ENCODE data around the gene PHF19.

PHF19 gene

DNA sequence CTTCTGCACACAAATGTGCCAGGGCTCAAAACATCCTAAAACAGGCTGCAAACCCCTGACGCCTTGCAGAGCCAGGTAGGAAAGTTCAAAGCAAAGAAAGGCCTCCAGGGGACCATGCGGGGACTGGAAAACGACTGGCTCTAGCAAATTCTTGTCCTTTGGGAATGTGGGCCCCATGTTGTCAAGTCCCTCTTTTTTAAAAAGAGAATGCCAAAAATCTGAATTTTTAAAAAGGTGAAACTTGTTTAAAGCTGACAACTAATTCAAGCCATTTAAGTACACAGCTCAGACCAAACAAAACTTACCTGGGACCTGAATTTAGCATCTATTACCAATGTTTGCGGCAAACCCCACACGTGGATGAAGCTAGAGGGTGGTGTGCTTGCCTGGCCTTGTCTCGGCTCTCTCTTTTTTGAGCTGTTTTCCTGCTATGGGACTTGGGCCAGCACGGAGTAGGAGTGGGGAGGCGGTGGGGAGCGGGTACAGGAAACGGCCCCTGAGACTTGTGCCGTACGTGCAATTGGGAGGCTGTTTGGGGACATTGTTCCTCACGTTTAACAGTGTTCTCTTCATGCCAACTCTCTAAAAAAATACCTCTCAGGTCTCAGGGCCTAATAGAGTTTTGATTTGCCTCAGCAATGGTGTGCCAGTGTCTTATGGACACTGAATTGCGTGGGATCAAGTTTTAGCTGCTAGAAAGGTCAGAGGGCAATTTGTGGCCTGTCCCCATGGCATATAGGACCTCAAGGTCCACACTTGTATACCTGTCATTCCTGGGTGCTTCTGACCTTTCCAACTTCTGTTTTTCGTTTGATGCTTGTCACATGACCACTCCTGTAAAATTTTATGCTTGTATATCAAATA lies 15.1 kb upstream of the PHF19 start:
- no peak for DNase-seq (ENCODE audit: low read depth in 2 of 2)

GRCh38 chr9:120891245-120891883 lies 14.4 kb upstream of the PHF19 start:
- no peak for DNase-seq (ENCODE audit: low read depth in 2 of 2)

DNA sequence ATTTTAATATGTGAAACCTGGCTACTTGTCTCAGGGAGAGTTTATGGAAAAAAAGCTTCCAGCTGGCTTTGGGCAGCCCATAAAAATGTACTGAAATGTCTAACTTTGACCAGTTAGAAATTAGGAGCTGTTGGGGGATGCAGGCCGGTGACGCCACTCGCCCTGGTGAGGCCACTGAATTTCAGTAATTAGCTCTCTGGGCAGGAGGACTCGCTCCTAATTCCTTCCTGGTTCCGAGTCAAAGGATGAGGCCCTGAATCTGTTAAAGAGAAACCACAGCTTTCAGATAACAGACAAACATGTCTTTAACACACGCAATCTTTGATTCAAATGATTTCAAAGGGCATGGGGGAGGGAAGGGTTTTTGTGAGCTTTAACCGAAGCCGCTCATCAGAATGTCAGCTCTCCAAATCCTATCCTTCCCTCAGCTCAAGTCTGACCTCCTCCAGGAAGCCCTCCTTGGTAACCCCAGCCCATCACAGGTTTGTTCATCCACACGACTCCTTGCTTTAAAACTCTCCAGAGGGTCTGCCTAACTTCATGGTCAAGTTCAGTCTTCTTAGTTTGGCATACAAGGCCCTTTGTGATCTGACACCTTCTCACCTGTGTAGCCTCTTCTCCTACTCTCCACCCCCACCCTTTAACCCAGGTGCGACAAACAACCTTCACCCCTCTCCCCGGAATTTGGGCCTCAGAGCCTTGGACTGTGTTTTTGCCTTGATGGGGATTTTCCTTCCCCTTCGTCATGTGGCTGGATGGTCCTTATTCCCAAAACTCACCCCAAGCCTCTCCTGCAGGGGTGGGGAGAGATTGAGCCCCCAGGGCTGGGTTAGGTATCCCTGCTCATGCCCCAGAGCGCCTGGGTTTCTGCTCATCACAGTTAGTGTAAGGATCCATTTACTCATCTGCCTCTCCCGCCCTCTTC lies 13.6 kb upstream of the PHF19 start:
- no peak for DNase-seq (ENCODE audit: low read depth in 2 of 2)

GRCh38 chr9:120889606-120890271 lies 12.8 kb upstream of the PHF19 start:
- no peak for DNase-seq (ENCODE audit: low read depth in 2 of 2)

DNA sequence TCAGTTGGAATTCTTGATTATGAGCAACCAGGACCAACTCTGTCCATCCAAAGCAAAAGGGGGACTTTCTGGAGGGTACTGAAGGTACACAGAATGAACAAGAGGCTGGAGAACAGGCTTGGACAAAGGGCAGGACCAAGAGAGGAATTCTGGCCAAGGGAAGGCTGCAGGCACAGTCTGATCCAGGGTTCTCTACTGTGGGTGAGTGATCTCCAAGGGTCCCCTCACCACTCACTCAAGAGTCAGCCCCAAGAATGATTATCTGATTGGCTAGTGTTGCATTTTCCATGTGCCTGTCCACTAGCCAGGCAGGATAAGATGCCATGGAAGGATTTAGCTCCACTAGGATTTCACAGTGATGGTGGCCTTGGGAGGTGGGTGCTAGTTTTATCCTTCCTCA lies 11.6 kb upstream of the PHF19 start:
- DNase-seq (ENCODE audit: low read depth in 2 of 2): no peak

DNA sequence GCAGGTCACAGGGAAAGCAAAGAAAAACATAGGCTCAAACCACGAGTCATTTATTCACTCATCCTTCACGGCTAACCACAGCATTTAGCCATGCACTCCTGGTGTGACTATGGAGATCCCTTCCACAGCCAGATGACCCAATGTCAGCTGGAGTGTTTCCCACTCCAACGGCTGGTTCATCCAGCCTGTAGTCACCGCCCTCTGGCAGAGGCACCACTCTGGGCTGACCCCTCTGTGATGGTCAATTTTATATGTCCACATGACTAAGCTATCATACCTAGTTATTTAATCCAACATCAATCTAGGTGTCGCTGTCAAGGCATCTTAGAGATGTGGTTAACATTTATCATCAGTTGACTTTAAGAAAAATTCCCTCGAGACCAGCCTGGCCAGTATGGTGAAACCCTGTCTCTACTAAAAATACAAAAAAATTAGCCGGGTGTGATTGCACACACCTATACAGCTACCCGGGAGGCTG lies 9.5 kb upstream of the PHF19 start:
- no peak for DNase-seq (ENCODE audit: low read depth in 2 of 2)

DNA sequence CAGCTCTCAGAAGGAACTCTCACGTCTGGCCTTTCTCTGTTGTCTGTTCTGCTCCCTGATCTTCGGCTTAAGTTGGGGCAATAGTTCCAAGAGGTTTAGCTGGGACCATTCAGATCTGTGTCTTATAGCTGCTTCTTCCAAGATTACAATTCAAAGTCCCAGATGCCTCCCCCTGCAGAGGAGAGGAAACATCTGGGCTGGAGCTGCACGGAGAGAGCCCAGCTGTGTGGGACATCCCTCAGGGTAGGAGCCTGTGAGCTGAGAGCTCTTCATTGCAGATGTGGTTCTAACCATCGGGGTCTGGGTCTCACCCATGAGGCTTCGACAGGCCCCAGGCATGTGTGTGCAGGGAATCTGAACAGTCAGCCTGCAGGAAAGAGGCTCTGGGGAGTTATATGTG lies 9.0 kb upstream of the PHF19 start:
- DNase-seq (ENCODE audit: low read depth in 2 of 2): no peak

- DNase-seq (ENCODE audit: low read depth in 2 of 2): no peak
Observed at GRCh38 chr9:120885457-120885856, 8.5 kb upstream of the PHF19 start.

DNA sequence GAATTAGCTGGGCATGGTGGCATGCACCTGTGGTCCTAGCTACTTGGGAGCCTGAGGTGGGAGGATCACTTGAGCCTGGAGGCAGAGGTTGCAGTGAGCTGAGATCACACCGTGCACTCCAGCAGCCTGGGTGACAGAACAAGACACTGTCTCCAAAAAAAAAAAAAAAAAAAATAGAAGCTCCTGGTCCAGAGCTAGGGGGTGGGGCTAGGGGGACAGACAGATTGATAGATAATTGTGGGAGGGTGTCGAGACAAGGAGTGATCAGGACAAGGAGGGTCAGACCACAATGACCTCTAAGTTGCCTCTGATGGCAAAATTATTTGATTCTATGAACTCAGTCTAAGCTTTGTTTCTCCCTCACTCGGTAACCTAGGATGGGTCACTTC lies 6.6 kb upstream of the PHF19 start:
- DNase-seq (ENCODE audit: low read depth in 2 of 2): no peak

DNA sequence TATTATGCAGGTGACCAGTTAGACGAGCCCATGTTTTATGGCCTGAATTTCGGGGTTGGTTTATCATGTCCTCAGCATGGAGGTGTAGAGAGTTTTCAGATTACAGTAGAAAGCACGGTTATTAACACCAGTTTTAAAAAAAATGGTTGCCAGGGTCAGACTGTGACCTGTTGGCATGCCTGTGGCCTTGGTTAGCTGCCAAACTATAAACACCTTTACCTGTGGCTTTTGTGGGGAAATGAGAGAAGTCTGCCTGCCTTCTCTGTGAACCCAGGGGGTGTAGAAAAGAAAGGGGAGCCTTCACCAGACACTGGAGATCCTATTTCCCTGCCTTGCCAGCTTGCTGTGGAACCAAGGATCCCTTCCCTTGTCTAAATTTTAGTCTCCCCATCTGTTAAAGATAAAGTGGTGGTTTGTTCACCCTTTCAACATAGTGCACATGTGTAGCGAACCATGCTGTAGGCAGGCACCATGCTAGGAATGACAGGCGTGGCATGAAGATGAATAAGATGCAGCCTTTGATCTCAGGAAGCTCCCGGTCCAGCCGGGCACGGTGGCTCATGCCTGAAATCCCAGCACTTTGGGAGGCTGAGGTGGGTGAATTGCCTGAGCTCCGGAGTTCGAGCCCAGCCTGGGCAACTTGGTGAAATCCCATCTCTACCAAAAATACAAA lies 6.1 kb upstream of the PHF19 start:
- DNase-seq (ENCODE audit: low read depth in 2 of 2): no peak

DNA sequence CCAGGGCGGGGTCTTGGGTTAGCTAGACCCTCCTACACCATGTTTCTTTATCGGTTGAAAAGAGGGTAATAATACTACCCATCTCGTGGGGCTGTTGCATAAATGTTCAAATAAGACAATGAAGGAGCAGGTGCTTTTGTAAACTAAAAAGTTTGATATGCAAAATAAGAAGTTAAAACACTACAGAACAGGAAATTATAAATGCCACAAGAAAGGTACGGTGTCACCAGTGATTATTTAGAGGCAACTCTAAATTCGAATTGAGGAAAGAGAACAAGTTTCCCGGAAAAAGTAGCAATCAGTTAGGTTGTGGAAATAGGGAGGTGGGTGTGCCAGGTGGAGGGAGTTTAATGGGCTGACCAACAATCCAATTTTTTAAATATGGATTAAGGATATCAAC lies 2.5 kb upstream of the PHF19 start:
- DNase-seq (ENCODE audit: low read depth in 2 of 2): no peak

DNA sequence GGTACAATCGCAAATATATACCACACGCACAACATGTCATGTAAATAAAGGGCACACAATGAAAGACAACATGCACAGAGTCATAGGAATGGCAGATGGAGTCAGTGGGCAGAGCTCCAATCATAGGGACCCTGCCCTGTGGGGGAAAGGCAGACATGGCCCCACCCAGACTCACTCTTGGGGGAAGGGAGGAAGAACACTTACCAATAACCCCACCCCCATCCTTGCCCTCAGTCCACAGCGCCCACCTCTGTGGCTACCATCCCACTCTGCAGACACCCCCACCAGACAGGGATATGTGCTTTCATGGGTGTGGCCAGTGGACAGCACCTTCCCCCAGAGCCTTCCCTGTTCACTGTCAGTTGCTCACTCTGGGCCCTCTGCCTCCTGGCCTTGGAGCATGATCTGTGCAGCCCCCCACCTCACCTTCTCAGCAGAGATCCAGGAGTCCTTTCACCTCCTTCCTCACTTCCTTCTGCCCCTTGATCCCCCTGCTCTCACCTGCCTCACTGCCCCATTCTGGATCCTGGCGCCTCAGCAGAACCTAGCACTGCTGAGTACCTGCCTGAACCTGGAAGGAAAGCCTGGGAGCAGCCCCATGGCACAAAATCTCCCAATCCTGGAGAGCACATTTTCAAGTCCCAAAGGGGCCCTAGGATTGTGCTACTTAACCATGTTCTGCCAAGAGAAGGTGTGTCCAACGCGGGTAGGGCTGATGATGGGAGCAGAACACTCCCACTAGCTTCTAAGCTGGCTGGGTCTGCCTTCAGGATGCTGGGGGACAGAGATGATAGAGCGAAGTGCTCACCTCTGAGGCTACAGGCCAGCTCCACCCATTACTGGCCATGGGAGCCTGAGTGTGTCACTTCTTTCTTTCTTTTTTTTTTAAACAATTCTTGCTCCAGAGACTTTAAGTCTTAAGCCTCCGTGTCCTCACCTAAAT lies 1.5 kb upstream of the PHF19 start:
- no peak for DNase-seq (ENCODE audit: low read depth in 2 of 2)

GRCh38 chr9:120877276-120878034 lies 467 bp upstream of the PHF19 start:
- DNase-seq (ENCODE audit: low read depth in 2 of 2): no peak

- peak; percentile 54 to 57 for DNase-seq (ENCODE audit: low read depth in 2 of 2)
Observed at GRCh38 chr9:120875954-120876841, 790 bp downstream of the PHF19 start.

GRCh38 chr9:120875643-120875953 lies 1.4 kb downstream of the PHF19 start:
- no peak for DNase-seq (ENCODE audit: low read depth in 2 of 2)

DNA sequence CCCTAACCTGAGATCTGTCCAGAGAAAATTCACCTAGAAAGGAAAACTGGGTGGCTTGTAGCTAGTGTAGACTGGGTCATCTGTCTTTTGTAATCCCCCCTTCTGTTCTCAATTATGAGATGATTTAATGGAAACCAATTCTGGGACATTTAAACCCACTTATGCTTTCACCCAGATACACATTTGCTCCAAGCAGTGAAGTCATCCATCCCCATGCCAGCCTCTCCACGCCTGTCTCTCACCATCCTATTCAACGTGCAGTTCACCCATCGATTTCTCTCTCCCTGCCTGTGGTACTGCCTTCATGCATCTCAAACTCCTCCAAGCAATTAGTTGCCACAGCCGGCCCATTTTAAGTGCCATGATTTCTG lies 1.8 kb downstream of the PHF19 start:
- DNase-seq (ENCODE audit: low read depth in 2 of 2): no peak

DNA sequence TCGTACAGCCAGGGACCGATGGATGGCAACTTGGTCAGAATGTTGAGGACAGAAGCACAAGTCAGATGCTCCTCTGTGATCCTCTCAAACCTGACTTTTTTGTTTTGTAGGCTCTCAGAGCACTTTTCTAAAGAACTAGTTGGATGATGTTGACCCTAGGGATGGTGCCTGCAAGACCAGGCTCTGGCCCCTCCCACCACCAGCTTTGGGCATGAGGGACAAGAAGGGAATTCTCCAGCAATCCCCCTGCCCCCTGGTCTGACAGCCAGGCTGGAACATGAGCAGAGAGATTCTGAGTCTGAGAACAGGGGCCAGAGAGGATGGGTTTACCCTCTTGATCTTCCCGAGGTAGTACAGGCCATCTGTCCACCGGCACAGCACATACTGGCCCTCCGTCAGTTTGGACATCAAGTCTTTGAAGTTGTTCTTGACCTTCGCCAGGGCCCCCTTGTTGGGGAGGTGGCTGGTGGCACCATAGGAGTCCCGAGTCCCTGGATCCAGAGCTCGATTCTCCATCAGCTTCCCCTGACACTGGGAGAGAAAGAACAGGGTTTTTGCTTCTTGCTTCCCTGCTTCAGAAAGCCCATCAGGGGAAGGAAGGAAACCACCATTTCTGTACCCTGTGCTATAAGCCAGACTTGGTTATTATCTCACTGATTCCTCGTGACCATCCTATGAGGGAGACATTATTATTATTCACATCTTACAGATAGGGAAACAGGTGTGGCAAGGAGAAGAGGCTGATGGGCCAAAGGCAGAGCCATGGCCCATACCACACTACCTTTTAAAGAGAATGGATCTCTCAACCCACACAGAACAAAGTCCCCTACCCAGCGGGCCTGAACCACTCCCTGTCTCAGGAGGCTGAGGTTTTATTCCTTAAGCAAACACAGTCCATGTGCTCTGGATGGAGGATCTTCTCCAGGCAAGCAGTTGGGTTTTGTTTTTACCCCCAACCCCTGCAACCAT lies 2.5 kb downstream of the PHF19 start:
- no peak for DNase-seq (ENCODE audit: low read depth in 2 of 2)
